GM18508 (cell line): ENCODE measurements around the gene GABARAP.

Source experiments
- ATAC-seq: cut with Tn5 transposase; IDR thresholded peaks from one replicate; pipeline ENCODE4 v1.9.1; 2021; ENCODE audit warnings: moderate number of reproducible peaks; ENCODE audit not compliant: insufficient read depth, unreplicated experiment

The GABARAP gene

DNA sequence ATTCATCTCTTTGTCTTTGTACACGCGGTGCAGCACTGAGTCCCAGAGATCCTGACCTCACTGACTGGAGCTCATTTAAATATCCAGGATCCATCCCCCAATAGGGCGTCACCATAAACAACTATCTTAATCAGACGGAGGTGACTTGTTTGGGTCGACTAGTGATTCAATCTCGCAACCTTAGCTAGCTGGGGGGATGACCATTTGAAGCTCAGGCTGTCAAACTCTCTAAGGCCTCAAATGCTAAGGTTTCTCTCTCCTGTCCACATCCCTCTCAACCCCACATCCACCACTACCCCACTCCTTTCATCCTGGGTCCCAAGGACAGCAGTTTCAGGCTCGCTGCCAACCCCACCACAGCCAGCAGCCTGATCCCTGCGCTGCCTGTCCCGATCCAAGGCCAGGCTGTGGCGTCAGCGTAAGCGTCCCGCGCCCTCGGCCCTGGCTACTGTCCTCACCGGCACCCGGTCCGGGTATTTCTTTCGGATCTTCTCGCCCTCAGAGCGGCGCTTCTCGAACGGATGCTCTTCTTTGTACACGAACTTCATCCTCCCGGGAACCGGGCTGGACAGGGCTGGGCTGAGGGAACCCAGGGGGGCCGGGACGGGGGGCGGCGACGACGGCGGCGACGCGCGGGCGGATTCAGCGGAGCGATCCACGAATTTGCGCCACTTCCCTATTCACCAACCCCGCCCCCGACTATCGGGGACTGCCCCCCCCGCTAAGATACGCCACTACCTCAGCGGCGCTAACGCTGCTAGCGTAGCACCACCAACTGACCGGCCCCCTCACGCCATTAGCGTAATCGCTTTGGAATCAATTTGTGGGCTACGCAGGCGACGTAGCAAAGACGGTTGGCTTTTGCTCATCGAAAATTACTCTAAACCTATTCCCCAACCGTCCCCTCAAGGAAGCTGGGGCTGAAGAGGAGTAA lies at the start of gene GABARAP:
TSS of gene GABARAP (minus strand) at position 667 of the 934 bp plus-strand sequence. CDS start at position 548, 119 bp downstream.
- peak; percentile 9 for ATAC-seq

DNA sequence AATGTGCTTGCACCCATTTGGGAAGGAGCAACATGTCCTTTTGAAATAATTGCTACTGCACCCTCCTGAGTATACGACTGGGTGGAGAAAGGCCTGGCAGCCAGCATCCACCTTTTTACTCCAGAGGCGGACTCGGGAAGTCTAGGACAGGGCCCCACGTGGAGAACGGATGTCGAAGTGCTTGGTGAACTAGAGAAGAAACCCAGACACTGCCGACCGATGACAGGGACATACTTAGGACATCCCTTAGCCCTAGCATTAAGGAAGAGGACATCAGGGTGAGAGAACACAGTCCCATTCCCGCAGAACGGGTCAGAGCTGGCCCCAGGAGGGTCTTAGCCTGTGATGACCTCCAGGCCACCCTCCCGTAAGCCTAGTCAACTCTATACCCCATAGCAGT lies 48.4 kb upstream of the GABARAP start:
- no peak for ATAC-seq

DNA sequence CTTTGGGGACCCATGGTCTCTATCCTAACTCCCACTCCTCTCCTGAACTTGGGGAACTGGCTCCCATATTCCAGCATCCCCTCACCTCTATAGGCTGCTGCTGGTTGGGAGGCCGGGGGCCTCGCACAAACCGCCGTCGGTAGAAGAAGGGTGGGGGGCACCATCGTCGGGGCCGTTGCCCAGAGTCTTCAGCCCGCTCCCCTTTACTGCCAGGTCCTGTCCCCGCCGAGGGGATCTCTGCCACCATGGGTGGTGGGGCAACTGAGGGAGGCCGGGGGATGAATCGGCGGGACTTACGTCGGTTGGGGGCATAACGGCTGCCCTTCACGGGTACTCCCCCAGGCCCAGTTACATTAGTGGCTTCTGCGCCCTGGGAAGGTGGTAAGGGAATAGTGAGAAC lies 47.9 kb upstream of the GABARAP start:
- no peak for ATAC-seq

DNA sequence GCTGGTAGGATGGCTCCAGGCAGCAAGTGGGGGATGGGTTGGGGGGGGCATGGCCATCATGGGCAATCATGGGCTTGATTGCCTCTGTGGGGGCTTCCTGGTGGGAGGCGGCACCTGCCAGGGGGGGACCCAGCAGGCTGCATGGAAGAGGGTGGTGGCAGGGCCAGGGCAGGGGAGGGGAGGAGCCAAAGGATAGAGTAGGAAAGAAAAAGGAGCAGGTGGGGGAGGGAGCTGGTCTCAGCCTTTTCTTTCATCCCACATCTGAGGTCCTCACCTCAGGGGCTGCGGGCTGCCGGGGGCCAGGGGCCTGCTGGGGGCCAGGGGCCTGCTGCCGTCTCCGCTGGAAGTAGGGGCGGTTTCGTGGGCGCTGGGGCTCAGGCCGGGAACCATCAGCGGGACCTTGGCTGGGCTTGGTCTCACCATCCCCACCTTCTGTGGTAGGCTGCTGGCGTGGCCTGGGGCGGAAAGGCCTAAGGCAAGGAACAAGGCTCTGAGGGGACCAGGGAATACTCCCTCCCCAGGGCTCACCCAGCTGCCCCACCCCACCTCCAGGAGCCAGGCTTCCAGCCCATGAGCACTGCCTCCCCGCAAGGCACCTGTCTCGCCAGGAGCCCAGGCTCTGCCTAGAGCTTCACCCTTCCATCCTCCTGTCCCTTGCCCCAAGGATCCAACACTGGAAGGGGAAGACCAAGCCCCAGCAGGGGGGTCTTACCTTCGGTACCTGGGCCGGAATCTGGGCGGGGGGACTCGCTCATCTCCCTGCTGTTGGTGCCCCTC lies 47.2 kb upstream of the GABARAP start:
- ATAC-seq, result no peak

DNA sequence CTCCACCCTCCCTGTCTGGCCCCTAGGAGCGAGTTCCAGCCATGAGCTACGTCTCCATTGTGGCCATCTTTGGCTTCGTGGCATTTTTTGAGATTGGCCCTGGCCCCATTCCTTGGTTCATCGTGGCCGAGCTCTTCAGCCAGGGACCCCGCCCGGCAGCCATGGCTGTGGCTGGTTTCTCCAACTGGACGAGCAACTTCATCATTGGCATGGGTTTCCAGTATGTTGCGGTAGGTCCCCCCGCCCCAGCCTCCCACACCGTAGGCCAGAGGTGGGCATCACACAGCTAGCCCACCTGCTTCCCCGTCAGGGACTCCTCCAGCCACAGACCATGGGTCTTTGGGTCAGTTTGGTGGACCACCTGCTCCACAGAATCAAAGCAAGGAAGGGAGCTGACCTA lies 43.4 kb upstream of the GABARAP start:
- no peak for ATAC-seq

DNA sequence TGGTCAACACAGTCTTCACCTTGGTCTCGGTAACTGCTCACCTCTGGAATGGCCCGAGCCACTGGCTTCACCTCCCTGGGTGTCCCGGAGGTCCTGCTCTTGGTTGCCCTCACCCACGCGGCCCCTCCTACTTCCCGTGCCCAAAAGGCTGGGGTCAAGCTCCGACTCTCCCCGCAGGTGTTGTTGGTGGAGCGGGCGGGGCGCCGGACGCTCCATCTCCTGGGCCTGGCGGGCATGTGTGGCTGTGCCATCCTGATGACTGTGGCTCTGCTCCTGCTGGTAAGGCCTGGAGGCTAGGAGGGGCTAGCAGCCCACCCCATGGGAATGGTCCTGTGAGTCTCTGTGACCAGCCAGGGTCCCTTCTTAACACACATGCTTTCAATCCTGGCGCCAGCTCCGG lies 42.7 kb upstream of the GABARAP start:
- no peak for ATAC-seq

DNA sequence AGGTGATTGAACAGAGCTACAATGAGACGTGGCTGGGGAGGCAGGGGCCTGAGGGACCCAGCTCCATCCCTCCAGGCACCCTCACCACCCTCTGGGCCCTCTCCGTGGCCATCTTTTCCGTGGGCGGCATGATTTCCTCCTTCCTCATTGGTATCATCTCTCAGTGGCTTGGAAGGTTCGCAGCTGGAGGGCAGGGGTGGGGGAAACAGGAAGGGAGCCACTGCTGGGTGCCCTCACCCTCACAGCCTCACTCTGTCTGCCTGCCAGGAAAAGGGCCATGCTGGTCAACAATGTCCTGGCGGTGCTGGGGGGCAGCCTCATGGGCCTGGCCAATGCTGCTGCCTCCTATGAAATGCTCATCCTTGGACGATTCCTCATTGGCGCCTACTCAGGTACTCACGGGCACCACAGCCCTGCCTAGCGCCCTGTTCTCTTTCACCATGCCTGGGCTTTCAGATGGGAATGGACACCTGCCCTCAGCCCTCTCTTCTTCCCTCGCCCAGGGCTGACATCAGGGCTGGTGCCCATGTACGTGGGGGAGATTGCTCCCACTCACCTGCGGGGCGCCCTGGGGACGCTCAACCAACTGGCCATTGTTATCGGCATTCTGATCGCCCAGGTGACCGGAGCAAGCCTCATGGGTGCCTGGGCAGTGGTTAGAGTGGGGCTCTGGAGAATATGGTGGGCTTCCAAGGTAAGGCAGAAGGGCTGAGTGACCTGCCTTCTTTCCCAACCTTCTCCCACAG lies 41.4 kb upstream of the GABARAP start:
- no peak for ATAC-seq

DNA sequence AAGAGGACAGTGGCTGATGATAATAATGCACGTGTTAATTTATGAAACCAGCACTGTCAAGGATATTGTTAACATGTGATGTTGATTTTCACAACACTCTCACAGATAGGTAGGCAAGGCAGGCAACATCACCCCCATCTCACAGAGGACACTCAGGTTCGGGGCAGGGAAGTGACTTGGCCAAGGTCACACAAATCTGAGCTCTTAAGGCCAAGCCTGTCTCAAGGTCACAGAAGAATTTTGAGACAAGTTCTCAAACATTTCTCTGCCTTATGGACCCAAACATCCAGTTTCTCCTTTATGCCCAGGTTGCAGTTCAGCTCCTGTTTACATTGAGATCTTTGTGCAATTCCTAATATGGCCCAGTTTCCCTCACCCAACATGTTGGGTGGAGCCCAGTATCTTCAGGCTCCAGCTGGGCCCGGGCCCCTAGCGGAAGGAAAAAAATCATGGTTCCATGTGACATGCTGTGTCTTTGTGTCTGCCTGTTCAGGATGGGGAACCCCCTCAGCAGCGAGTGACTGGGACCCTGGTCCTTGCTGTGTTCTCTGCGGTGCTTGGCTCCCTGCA lies 40.6 kb upstream of the GABARAP start:
- ATAC-seq, result no peak

DNA sequence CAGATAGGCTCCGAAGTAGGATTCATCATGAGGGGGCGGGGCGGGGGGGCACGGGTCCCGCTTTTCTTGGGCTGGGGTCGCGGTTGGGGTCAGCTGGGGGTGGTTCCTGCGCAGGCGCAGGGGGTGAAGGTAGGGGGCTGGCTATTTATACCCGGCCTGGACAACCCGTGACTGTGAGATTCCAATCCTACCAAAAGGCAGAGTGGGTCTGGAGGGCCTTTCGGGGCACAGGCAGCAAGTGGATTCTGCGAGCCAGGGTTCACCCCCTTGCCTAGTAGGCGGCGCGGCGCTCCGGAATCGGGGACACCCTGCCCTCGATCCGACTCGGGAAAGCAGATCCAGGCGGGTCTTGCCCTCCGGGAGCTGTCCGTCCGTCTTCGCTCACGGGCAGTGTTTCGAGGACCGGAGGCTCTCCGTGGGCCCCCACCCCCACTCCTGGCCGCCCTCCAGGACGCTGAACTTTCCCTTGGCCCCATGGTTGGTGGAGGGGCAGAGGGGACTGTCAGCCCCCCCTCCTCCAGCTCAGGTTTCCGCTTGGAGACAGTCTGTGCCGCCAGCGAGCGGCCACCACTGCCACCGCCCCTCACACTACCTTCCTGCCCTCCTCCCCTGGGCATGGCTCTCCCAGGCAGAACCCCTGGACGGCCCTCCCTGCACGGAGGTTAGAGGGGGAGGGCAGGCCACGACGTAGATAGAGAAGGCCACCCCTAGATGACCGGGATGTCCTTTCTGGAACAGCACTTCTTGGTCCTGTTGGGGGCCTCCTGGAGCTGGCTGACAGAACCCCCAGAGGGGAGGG lies 39.9 kb upstream of the GABARAP start:
- no peak for ATAC-seq

DNA sequence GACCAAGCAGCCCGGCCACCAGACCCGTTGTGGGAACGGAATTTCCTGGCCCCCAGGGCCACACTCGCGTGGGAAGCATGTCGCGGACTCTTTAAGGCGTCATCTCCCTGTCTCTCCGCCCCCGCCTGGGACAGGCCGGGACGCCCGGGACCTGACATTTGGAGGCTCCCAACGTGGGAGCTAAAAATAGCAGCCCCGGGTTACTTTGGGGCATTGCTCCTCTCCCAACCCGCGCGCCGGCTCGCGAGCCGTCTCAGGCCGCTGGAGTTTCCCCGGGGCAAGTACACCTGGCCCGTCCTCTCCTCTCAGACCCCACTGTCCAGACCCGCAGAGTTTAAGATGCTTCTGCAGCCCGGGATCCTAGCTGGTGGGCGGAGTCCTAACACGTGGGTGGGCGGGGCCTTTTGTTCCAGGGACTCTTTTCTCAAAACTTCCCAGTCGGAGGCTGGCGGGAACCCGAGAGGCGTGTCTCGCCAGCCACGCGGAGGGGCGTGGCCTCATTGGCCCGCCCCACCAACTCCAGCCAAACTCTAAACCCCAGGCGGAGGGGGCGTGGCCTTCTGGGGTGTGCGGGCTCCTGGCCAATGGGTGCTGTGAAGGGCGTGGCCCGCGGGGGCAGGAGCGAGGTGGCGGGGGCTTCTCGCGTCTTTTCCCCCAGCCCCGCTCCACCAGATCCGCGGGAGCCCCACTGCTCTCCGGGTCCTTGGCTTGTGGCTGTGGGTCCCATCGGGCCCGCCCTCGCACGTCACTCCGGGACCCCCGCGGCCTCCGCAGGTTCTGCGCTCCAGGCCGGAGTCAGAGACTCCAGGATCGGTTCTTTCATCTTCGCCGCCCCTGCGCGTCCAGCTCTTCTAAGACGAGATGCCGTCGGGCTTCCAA lies 39.1 kb upstream of the GABARAP start, which contains the start of gene SLC2A4:
TSS of gene SLC2A4 (plus strand) at position 645 of the 879 bp plus-strand sequence. CDS start at position 862, 217 bp downstream.
- no peak for ATAC-seq

DNA sequence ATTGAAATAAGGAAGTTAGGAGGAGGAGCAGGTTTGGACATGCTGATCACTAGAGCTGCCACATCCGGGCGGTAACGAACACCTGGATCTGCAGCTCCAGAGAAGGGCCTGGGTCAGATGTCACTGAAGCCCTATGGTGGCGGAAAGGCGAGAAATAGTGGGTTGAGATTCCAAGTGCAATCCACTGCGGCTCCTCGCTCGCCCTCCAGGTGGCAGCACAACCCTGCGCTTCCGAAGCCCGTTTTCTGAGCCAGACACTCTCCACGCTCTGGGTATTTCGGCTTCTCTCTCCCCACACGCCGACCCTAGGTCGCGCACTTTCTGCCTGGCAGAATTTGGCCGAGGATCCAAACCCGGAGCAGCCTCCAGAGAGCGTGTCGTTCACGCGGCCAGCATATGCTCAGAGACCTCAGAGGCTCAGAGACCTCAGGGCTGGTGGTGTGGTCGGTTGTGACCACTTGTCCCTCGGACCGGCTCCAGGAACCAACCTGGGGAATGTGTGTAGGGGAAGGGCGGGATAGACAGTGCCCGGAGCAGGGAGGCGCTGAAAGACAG lies 38.3 kb upstream of the GABARAP start:
- ATAC-seq, result no peak

DNA sequence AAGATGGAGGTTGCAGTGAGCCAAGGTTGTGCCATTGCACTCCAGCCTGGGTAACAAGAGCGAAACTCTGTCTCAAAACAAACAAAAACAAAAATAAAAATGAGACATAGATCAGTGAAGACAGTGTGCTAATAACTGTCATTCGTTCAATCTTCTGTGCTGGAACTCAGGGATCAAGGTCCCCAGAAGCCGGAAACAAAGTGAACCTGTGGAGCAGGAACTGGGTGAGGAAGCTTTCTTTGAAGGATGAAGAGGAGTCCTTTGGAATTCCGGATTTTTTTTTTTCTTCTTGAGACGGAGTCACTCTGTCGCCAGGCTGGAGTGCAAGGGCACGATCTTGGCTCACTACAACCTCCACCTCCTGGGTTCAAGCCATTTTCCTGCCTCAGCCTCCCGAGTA lies 37.2 kb upstream of the GABARAP start:
- no peak for ATAC-seq

DNA sequence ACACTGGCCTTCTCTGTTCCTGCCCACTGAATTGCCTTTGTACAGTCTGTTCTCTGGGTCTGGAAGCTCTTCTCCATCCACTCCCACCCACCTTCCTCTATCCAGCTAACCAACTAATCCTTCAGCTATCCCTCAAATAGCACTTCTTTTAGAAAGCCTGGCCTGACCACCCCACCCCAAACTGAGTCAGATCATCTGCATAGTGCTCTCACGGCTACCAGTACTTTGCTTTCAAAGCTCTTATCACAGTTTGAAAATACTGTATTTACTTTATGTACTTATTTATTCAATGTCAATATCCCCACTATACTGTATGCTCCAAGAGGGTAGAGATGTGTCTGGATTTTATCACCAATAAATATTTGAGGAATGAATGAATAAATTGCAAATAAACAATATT lies 24.5 kb upstream of the GABARAP start:
- no peak for ATAC-seq

DNA sequence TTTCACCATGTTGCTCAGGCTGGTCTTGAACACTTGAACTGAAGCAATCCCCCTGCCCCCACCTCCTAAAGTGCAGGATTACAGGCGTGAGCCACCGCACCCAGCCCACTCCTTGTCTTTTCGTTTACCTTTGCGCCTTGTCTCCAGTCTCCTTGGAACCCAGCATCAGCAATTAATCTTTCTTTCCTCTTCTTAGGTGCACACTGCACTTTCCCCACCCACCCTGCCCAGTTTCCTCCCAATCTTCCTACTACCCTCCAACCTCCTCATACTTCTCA lies 21.5 kb upstream of the GABARAP start:
- no peak for ATAC-seq

DNA sequence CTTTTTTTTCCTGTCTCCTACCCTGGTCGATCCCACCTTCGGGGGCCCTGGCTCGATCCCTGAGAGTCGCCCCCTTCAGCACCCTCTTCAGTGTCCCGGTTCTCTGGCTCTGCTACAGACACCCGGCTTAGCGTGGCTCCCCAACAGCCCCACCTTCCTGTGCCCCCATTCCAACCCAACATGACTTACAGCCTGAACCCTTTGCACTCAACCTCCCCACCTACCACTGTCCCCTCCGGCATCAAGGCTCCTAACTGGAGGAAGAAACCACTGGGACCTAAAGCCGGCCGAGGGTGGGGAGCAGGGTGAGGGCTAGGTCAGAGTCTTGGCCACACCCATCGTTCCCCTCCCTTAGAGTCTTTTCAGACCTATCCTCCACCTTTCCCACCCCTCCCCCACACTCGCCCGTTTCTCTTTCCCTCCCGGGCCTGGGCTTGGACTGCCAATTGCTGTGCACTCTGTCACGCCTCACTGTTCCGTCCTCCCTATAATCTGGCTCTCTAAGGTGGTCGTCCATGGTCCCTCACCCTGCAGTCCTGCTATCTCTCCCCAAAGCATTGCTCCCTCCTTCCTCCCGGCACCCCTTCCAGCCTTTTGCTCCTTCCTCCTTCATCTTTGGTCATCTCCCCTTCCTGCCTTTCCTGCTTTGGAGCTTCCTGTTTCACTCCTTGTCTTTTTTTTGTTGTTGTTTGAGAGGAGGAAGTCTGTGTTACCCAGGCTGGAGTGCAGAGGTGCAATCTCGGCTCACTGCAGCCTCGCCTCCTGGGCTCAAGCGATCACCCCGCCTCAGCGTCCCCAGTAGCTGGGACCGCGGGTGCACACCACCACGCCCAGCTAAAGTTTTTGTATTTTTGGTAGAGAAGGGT lies 20.9 kb upstream of the GABARAP start:
- no peak for ATAC-seq

DNA sequence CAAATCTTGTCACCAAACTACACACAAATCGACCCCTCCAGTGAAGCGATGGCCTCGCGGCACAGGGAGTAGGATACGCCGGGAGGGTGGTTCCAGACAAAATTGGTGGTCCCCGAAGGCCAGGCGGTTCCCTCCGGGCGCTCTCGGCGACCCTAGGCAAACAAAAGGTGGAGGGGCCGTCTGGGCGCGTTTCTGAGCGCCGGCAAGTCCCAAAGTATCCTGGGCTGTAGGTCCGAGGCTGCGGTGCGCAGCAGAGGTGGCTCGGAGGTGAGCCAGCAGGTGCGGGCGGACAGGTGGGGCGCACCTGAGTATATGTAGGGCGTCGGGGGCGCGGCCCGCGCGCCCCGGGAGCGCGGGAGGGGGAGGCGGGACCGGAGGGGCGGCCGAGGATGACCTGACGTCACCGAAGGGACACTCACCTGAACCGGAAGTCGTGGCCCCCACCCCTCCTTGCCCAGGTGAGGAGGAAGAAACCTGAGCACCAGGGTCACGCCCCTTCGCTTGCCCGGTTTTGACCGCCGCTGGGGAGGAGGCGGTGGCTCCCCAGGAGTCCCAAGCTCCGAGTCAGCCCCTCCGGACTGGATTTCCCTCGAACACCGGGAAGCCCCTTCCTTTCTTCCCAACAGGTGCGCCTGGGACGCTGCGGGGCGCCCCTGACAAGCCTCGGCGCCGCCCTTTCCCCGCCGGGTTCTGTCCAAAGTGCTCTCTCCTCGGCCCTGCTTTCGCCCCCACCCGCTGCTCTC lies 20.1 kb upstream of the GABARAP start, which contains the start of gene CLDN7:
TSS of gene CLDN7 (minus strand) at position 287 of the 743 bp plus-strand sequence. CDS start 435 bp downstream, outside the sequence.
- ATAC-seq, result no peak
